Loucy (cell line): ENCODE data around the gene CHD9NB.

ENCODE experiments used
- EZH2phosphoT487 ChIP-seq: fragments of 200-600 bp; IDR thresholded peaks from 2 replicates; pipeline ENCODE4 v1.6.1; 2018; ENCODE audit warnings: antibody characterized with exemption, mild to moderate bottlenecking, moderate library complexity, borderline replicate concordance
- TF ChIP-seq, protein P1 (sequence below): fragments of 200-600 bp; sonication (generic); conservative IDR thresholded peaks from 2 replicates; pipeline ENCODE4 v1.5.1; 2014; ENCODE audit warnings: mild to moderate bottlenecking, antibody characterized with exemption, low read length

DNA sequence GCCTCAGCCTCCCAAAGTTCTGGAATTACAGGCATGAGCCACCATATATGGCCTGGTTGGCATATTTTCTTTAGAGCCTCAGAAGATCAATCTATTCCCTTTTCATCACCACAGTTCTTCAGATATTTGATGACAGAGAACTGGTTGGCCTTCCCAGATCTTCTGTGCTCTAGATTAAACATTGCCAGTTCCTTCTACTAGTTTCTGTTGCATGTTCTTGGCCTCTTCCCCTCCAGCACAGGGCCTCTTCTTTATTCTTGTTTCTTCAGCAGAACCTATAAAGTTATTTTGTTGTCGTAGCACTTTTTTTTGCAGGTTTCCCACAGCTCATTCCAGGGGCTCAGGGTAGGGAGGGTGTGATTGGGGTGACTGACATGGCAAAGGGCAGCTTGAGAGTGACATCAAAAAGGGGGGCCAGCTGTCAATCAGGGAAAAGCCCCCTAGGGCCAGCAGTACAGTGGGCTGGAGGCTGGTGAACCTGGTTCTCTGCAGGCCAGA is 11.4 kb upstream of the CHD9NB start:
- TF ChIP-seq, protein P1, sequence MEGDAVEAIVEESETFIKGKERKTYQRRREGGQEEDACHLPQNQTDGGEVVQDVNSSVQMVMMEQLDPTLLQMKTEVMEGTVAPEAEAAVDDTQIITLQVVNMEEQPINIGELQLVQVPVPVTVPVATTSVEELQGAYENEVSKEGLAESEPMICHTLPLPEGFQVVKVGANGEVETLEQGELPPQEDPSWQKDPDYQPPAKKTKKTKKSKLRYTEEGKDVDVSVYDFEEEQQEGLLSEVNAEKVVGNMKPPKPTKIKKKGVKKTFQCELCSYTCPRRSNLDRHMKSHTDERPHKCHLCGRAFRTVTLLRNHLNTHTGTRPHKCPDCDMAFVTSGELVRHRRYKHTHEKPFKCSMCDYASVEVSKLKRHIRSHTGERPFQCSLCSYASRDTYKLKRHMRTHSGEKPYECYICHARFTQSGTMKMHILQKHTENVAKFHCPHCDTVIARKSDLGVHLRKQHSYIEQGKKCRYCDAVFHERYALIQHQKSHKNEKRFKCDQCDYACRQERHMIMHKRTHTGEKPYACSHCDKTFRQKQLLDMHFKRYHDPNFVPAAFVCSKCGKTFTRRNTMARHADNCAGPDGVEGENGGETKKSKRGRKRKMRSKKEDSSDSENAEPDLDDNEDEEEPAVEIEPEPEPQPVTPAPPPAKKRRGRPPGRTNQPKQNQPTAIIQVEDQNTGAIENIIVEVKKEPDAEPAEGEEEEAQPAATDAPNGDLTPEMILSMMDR: no peak
- TF ChIP-seq EZH2phosphoT487: no peak
